HCT116 (cell line): ENCODE measurements around the gene UMODL1. TPM values are rescaled to one million over a fixed set of nuclear protein-coding genes. Genes with fewer than 3 reads are reported as not detected.

Experiments used
- ATAC-seq: fragments of 200-7000 bp; cut with Tn5 transposase; 2 replicates; pipeline ENCODE4 v1.9.1; 2020; ENCODE audit warnings: mild to moderate bottlenecking, moderate library complexity
- BruUV-seq: library from RNA; stranded (reverse); fragments of 400-500 nt; replicated peaks from 2 replicates; lab custom pipeline; 2021; lab: Mats Ljungman, UMichigan
- CTCF ChIA-PET: fragments of 300-600 bp; sonication (Branson Sonifier 250); formaldehyde crosslinking; loops from one replicate; lab custom pipeline; 2021; ENCODE audit warnings: antibody characterized with exemption; lab: Charles Lee
- POLR2A ChIA-PET: fragments of 300-600, 350-600 bp; sonication (Branson Sonifier 250); formaldehyde crosslinking; loops from one replicate; lab custom pipeline; 2021; ENCODE audit warnings: antibody characterized with exemption; lab: Charles Lee
- RAD21 ChIA-PET, 2 experiments: fragments of 300-600 bp; sonication (Branson Sonifier 250); formaldehyde crosslinking; loops; one replicate each; lab custom pipeline; 2023; ENCODE audit warnings: low total read pairs in 2 of 2; ENCODE audit not compliant: uncharacterized antibody in 2 of 2, unreplicated experiment in 2 of 2, low non-redundant PET in 1 of 2; lab: Charles Lee
- DNase-seq: peaks from one replicate; pipeline ENCODE4 v3.0.0-alpha.2; 2010; ENCODE audit warnings: low read depth, low spot score
- H2AFZ ChIP-seq: fragments of 200-600 bp; shearing (Covaris generic), sonication (generic); 2 replicates; pipeline ENCODE4 v1.6.1; 2017; ENCODE audit warnings: low read depth, mixed run types, mixed read lengths, antibody characterized with exemption, low read length; ENCODE audit not compliant: poor library complexity, severe bottlenecking
- H3K27ac ChIP-seq: 2 replicates; pipeline ENCODE4 v1.5.1; 2012; ENCODE audit warnings: low read depth, low read length
- H3K27me3 ChIP-seq: fragments of 200-600 bp; sonication (generic); 2 replicates; pipeline ENCODE4 v1.6.1; 2016; ENCODE audit warnings: mixed run types, low read length, mixed read lengths; ENCODE audit not compliant: insufficient read depth
- H3K36me3 ChIP-seq, 2 experiments: fragments of 200-500 bp in 1 of 2; fragments of 200-600 bp in 1 of 2; sonication (Bioruptor generic) in 1 of 2; sonication (generic) in 1 of 2; 2 replicates each; pipeline versions ENCODE4 v1.5.1 to v1.6.1; 2014 to 2016; ENCODE audit warnings: low read length in 2 of 2, inconsistent platforms in 1 of 2, mixed read lengths in 1 of 2, mixed run types in 1 of 2; ENCODE audit not compliant: insufficient read depth in 2 of 2, control insufficient read depth in 1 of 2
- H3K4me1 ChIP-seq, 2 experiments: fragments of 200-600 bp in 1 of 2; sonication (generic) in 1 of 2; 2 replicates each; pipeline versions ENCODE4 v1.5.1 to v1.6.1; 2012 to 2017; ENCODE audit warnings: low read length in 2 of 2, inconsistent platforms in 1 of 2, mild to moderate bottlenecking in 1 of 2, mixed read lengths in 1 of 2, mixed run types in 1 of 2, moderate library complexity in 1 of 2; ENCODE audit not compliant: insufficient read depth in 2 of 2, control insufficient read depth in 1 of 2
- H3K4me2 ChIP-seq: fragments of 200-600 bp; sonication (generic); 2 replicates; pipeline ENCODE4 v1.6.1; 2017; ENCODE audit warnings: mixed run types, low read length, mixed read lengths
- H3K4me3 ChIP-seq, 2 experiments: fragments of 200-600 bp in 1 of 2; sonication (generic) in 1 of 2; replicated peaks in 1 of 2; 2 replicates each; pipeline ENCODE4 v1.5.1; 2011 to 2016; ENCODE audit warnings: low read length in 2 of 2, control low read depth in 1 of 2, low read depth in 1 of 2, mild to moderate bottlenecking in 1 of 2, mixed read lengths in 1 of 2, mixed run types in 1 of 2
- H3K79me2 ChIP-seq: fragments of 200-600 bp; sonication (generic); 2 replicates; pipeline ENCODE4 v1.6.1; 2017; ENCODE audit warnings: mild to moderate bottlenecking, mixed run types, low read length, moderate library complexity, mixed read lengths; ENCODE audit not compliant: insufficient read depth
- H3K9ac ChIP-seq: fragments of 200-600 bp; sonication (generic); 2 replicates; pipeline ENCODE4 v1.6.1; 2016; ENCODE audit warnings: low read length, mixed read lengths
- H3K9me2 ChIP-seq: fragments of 200-600 bp; sonication (generic), shearing (Covaris generic); 2 replicates; pipeline ENCODE4 v1.6.1; 2017; ENCODE audit warnings: mixed run types, mild to moderate bottlenecking, moderate library complexity; ENCODE audit not compliant: insufficient read depth
- H3K9me3 ChIP-seq, 2 experiments: fragments of 200-500 bp in 1 of 2; fragments of 200-600 bp in 1 of 2; sonication (Bioruptor generic) in 1 of 2; sonication (generic) in 1 of 2; 2 replicates each; pipeline ENCODE4 v1.6.1; 2014 to 2017; ENCODE audit warnings: low read length in 2 of 2, mixed read lengths in 2 of 2, inconsistent platforms in 1 of 2, low read depth in 1 of 2, mild to moderate bottlenecking in 1 of 2, mixed run types in 1 of 2, moderate library complexity in 1 of 2; ENCODE audit not compliant: control insufficient read depth in 1 of 2, insufficient read depth in 1 of 2
- H4K20me1 ChIP-seq: fragments of 200-600 bp; sonication (generic), shearing (Covaris generic); 2 replicates; pipeline ENCODE4 v1.6.1; 2017; ENCODE audit warnings: mixed run types, mild to moderate bottlenecking, moderate library complexity; ENCODE audit not compliant: insufficient read depth
- CBX3 ChIP-seq: IDR thresholded peaks from 2 replicates; pipeline ENCODE4 v1.6.1; 2012; ENCODE audit warnings: low read depth
- EGR1 ChIP-seq: IDR thresholded peaks from 2 replicates; pipeline ENCODE4 v1.6.1; 2012; ENCODE audit warnings: low read depth
- ELF1 ChIP-seq: IDR thresholded peaks from 2 replicates; pipeline ENCODE4 v1.6.1; 2012; ENCODE audit warnings: low read depth, borderline replicate concordance
- FOSL1 ChIP-seq: IDR thresholded peaks from 2 replicates; pipeline ENCODE4 v1.6.1; 2012; ENCODE audit warnings: low read depth
- JUND ChIP-seq: IDR thresholded peaks from 2 replicates; pipeline ENCODE4 v1.6.1; 2012
- SIN3A ChIP-seq: IDR thresholded peaks from 2 replicates; pipeline ENCODE4 v1.6.1; 2012; ENCODE audit warnings: low read depth
- intact Hi-C: fragments of 100-400 bp; cut with micrococcal nuclease; formaldehyde crosslinking; loops from 2 replicates; pipeline ENCODE4 v1.10.0; 2022
- total RNA-seq: library from RNA; stranded (reverse); gene quantifications from one replicate; pipeline ENCODE4 v1.2.1, GENCODE V29; 2021; ENCODE audit not compliant: unreplicated experiment
- TF ChIP-seq, protein P1 (sequence below), 3 experiments: fragments of 200-600 bp in 1 of 3; sonication (generic) in 1 of 3; IDR thresholded peaks in 2 of 3; conservative IDR thresholded peaks in 1 of 3; 2 replicates each; pipeline ENCODE4 v1.5.1; 2012 to 2017; ENCODE audit warnings: low read depth in 2 of 3, low read length in 2 of 3, antibody characterized with exemption in 1 of 3, borderline replicate concordance in 1 of 3, control low read depth in 1 of 3, mild to moderate bottlenecking in 1 of 3, mixed read lengths in 1 of 3, mixed run types in 1 of 3, moderate library complexity in 1 of 3; ENCODE audit not compliant: insufficient read depth in 1 of 3
- TF ChIP-seq, protein P2 (sequence below): IDR thresholded peaks from 2 replicates; pipeline ENCODE4 v1.6.1; 2012
- TF ChIP-seq, protein P3 (sequence below): IDR thresholded peaks from 2 replicates; pipeline ENCODE4 v1.6.1; 2012; ENCODE audit warnings: low read depth

Gene UMODL1
- total RNA-seq, 1 experiment from 2014 or later: not detected

DNA sequence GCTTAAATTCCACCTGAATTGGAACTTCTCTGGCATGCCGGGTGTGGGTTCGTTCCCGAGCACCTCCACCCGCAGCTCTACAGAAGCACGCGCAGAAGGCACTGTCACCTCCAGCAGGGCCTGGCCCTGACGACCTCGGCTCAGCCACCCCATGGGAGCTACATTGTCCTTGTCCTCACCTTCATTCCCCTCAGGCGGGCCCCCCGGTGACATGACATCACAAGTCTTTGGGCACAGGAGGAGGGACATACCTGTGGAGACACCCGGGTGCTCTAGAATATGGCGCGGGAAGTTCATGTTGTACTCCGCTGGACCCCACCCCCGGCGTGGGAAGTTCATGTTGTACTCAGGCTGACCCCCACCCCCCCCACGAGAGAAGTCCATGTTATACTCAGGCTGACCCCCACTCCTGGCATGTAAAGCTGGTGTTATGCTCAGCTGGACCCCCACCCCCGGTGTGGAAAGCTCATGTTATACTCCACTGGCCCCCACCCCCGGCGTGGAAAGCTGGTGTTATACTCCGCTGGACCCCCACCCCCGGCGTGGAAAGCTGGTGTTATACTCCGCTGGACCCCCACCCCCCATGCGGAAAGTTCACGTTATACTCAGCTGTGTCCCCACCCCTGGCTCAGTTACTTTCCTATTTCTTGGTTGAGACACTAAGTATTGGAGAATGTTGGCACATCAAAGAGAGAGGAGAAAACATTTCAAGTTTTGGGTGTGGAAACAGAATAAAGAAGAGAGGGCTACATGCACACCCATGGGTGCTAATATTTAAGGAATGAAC, 37.6 kb downstream of the UMODL1 start:
- Histone ChIP-seq H2AFZ (no peak overlapping the region), H3K9me3 (no peaks in the 10 kb centered on the region), H4K20me1 (no peaks in the 10 kb centered on the region), H3K27me3 (peaks cover 6% of the 10 kb centered on the region; the same call in 1 of the 2 replicates), H3K79me2 (no peaks in the 10 kb centered on the region), H3K4me3 (no peak overlapping the region), H3K4me2 (no peak overlapping the region), H3K27ac (no peak overlapping the region), H3K9me2 (no peaks in the 10 kb centered on the region), H3K4me1 (peaks cover 0 to 4% of the 10 kb centered on the region in 2 experiments; a peak in 1 of 4 replicates), H3K9ac (no peak overlapping the region), H3K36me3 (no peaks in the 10 kb centered on the region)
- POLR2A ChIA-PET: interaction anchor here (0.6 kb wide), 1 partner anchor 872 kb away, joined by 3 read pairs; no protein-coding TSS in a partner anchor
- no TSS peak for BruUV-seq
- TF ChIP-seq, protein P1, sequence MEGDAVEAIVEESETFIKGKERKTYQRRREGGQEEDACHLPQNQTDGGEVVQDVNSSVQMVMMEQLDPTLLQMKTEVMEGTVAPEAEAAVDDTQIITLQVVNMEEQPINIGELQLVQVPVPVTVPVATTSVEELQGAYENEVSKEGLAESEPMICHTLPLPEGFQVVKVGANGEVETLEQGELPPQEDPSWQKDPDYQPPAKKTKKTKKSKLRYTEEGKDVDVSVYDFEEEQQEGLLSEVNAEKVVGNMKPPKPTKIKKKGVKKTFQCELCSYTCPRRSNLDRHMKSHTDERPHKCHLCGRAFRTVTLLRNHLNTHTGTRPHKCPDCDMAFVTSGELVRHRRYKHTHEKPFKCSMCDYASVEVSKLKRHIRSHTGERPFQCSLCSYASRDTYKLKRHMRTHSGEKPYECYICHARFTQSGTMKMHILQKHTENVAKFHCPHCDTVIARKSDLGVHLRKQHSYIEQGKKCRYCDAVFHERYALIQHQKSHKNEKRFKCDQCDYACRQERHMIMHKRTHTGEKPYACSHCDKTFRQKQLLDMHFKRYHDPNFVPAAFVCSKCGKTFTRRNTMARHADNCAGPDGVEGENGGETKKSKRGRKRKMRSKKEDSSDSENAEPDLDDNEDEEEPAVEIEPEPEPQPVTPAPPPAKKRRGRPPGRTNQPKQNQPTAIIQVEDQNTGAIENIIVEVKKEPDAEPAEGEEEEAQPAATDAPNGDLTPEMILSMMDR (IDR thresholded peaks at IDR 0.05 in 2 of 3, conservative IDR thresholded peaks at IDR 0.05 in 1 of 3; ENCODE audit: borderline replicate concordance in 1 of 3, insufficient read depth in 1 of 3, low read depth in 2 of 3, low read length in 2 of 3): no peak
- DNase-seq: no peak
- CTCF ChIA-PET: interaction anchor here (1.4 to 2.8 kb wide), 4 partner anchors 9 to 23 kb away, joined by 4 to 14 read pairs (median 6); no protein-coding TSS in a partner anchor
- intact Hi-C loops: no loop called here
- no peak for ATAC-seq
- RAD21 ChIA-PET: interaction anchor here (1.2 to 1.5 kb wide), 2 partner anchors 9 to 497 kb away, joined by 3 to 4 read pairs; no protein-coding TSS in a partner anchor

DNA sequence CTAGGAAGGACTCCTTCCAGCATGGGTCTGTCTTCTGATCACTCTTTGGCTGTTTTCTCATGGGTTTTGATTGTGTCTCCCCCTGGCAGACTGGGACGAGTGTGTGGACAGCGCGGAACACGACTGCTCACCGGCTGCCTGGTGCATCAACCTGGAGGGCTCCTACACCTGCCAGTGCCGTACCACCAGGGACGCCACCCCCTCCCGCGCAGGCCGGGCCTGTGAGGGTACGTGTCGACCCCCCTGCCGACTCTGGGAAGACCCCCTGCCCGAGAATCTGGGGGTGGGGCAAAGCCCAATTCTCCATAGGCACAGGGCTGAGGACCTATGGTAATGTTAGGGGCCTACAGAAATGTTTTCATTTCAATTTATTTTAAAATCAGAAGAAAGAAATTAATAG, 38.4 kb downstream of the UMODL1 start:
- no TSS peak for BruUV-seq
- no peaks in the 10 kb centered on the region for H3K9me3 ChIP-seq
- no peak overlapping the region for H3K4me2 ChIP-seq
- ChIA-PET RAD21 (no interaction called here), POLR2A (no interaction called here), CTCF (no interaction called here)
- DNase-seq (no peak), ATAC-seq (no peak)
- no peak overlapping the region for H2AFZ ChIP-seq
- no peaks in the 10 kb centered on the region for H4K20me1 ChIP-seq
- H3K4me1 ChIP-seq: peaks cover 0 to 4% of the 10 kb centered on the region in 2 experiments; a peak in 1 of 4 replicates
- H3K9me2 ChIP-seq: no peaks in the 10 kb centered on the region
- H3K9ac ChIP-seq: no peak overlapping the region
- no peaks in the 10 kb centered on the region for H3K79me2 ChIP-seq
- no peak overlapping the region for H3K27ac ChIP-seq
- H3K27me3 ChIP-seq: peaks cover 6% of the 10 kb centered on the region; the same call in 1 of the 2 replicates
- H3K36me3 ChIP-seq: no peaks in the 10 kb centered on the region
- intact Hi-C loops: no loop called here
- H3K4me3 ChIP-seq: no peak overlapping the region
- TF ChIP-seq, protein P2, sequence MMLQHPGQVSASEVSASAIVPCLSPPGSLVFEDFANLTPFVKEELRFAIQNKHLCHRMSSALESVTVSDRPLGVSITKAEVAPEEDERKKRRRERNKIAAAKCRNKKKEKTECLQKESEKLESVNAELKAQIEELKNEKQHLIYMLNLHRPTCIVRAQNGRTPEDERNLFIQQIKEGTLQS: no peak
- TF ChIP-seq JUND: no peak
- TF ChIP-seq, protein P1 (IDR thresholded peaks at IDR 0.05 in 2 of 3, conservative IDR thresholded peaks at IDR 0.05 in 1 of 3; ENCODE audit: borderline replicate concordance in 1 of 3, insufficient read depth in 1 of 3, low read depth in 2 of 3, low read length in 2 of 3): no peak
- TF ChIP-seq, protein P3, sequence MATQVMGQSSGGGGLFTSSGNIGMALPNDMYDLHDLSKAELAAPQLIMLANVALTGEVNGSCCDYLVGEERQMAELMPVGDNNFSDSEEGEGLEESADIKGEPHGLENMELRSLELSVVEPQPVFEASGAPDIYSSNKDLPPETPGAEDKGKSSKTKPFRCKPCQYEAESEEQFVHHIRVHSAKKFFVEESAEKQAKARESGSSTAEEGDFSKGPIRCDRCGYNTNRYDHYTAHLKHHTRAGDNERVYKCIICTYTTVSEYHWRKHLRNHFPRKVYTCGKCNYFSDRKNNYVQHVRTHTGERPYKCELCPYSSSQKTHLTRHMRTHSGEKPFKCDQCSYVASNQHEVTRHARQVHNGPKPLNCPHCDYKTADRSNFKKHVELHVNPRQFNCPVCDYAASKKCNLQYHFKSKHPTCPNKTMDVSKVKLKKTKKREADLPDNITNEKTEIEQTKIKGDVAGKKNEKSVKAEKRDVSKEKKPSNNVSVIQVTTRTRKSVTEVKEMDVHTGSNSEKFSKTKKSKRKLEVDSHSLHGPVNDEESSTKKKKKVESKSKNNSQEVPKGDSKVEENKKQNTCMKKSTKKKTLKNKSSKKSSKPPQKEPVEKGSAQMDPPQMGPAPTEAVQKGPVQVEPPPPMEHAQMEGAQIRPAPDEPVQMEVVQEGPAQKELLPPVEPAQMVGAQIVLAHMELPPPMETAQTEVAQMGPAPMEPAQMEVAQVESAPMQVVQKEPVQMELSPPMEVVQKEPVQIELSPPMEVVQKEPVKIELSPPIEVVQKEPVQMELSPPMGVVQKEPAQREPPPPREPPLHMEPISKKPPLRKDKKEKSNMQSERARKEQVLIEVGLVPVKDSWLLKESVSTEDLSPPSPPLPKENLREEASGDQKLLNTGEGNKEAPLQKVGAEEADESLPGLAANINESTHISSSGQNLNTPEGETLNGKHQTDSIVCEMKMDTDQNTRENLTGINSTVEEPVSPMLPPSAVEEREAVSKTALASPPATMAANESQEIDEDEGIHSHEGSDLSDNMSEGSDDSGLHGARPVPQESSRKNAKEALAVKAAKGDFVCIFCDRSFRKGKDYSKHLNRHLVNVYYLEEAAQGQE: no peak
- no peak for TF ChIP-seq CBX3
- TF ChIP-seq EGR1: no peak
- TF ChIP-seq SIN3A: no peak
- no peak for TF ChIP-seq ELF1
- TF ChIP-seq FOSL1: no peak
